ENCODE measurements around the gene FGR.

Gene FGR

GRCh38 chr1:27671964-27672749, 37.2 kb upstream of the FGR start, which contains the start of gene IFI6:
Gene IFI6, minus strand, starts transcription at chr1:27672192. Its CDS starts 2,878 bp downstream, at chr1:27669314.
- TF ChIP-seq CTCF (IDR thresholded peaks at IDR 0.05; ENCODE audit: low read depth, low read length) = no peak
- H3K4me3 ChIP-seq (ENCODE audit: low read depth, low read length) = peak within 1 kb of the TSS; percentile 70

- no peak overlapping the region for H3K4me3 ChIP-seq (ENCODE audit: low read depth, low read length)
- no peak for TF ChIP-seq CTCF (IDR thresholded peaks at IDR 0.05; ENCODE audit: low read depth, low read length)
Measured at GRCh38 chr1:27669876-27670275, 34.9 kb upstream of the FGR start.

- H3K4me3 ChIP-seq (ENCODE audit: low read depth, low read length) = peak overlapping the region; percentile 30
- peak; percentile 47 for TF ChIP-seq CTCF (IDR thresholded peaks at IDR 0.05; ENCODE audit: low read depth, low read length)
Measured at GRCh38 chr1:27668808-27669723, 34.1 kb upstream of the FGR start.

- TF ChIP-seq CTCF (IDR thresholded peaks at IDR 0.05; ENCODE audit: low read depth, low read length) = no peak
- no peak overlapping the region for H3K4me3 ChIP-seq (ENCODE audit: low read depth, low read length)
Measured at GRCh38 chr1:27668121-27668807, 33.3 kb upstream of the FGR start.

- TF ChIP-seq CTCF (IDR thresholded peaks at IDR 0.05; ENCODE audit: low read depth, low read length) = no peak
- H3K4me3 ChIP-seq (ENCODE audit: low read depth, low read length) = no peak overlapping the region
Measured at GRCh38 chr1:27666791-27667254, 31.8 kb upstream of the FGR start.

- no peak for TF ChIP-seq CTCF (IDR thresholded peaks at IDR 0.05; ENCODE audit: low read depth, low read length)
- H3K4me3 ChIP-seq (ENCODE audit: low read depth, low read length) = no peak overlapping the region
Measured at GRCh38 chr1:27666294-27666693, 31.3 kb upstream of the FGR start.

Measured in WI38 (cell line).